Type B pancreatic cell (in vitro differentiated cells): ENCODE measurements around the gene NAA20. TPM values are rescaled to one million over a fixed set of nuclear protein-coding genes. Genes with fewer than 3 reads are reported as not detected.

Experiments
- DNase-seq: peaks from one replicate; pipeline ENCODE4 v3.0.0; 2021; ENCODE audit warnings: mixed read lengths; ENCODE audit not compliant: unreplicated experiment; ENCODE audit errors: extremely low spot score
- H3K27ac Mint-ChIP-seq: 2 replicates; pipeline ENCODE4 v1.8.0; 2021; ENCODE audit warnings: mild to moderate bottlenecking, mixed read lengths
- H3K27me3 Mint-ChIP-seq: 2 replicates; pipeline ENCODE4 v1.8.0; 2021; ENCODE audit warnings: mixed read lengths
- H3K36me3 Mint-ChIP-seq: 2 replicates; pipeline ENCODE4 v1.8.0; 2021; ENCODE audit warnings: mixed read lengths
- H3K4me1 Mint-ChIP-seq: one replicate; pipeline ENCODE4 v1.8.0; 2021; ENCODE audit warnings: mixed read lengths; ENCODE audit not compliant: unreplicated experiment
- H3K4me3 Mint-ChIP-seq: 2 replicates; pipeline ENCODE4 v1.8.0; 2021; ENCODE audit warnings: mild to moderate bottlenecking, mixed read lengths
- H3K9me3 Mint-ChIP-seq: 2 replicates; pipeline ENCODE4 v1.8.0; 2021; ENCODE audit warnings: mixed read lengths
- total RNA-seq: library from RNA; stranded (reverse); gene quantifications from 2 replicates; pipeline ENCODE4 v1.2.1, GENCODE V29; 2021; ENCODE audit warnings: low replicate concordance
- TF ChIP-seq, protein P1 (sequence below): fragments of 200-600 bp; sonication (generic); conservative IDR thresholded peaks from 2 replicates; pipeline ENCODE4 v1.5.0; 2021; ENCODE audit warnings: antibody characterized with exemption, mild to moderate bottlenecking

Gene NAA20
- total RNA-seq, 1 donor from 2014 or later: 63.5 TPM

- Mint-ChIP-seq H3K36me3 (peaks cover 30% of the 10 kb centered on the region), H3K4me3 (no peak overlapping the region), H3K9me3 (no peaks in the 10 kb centered on the region), H3K27me3 (no peaks in the 10 kb centered on the region), H3K27ac (peak overlapping the region; percentile 56), H3K4me1 (no peaks in the 10 kb centered on the region)
- DNase-seq: no peak
- TF ChIP-seq, protein P1, sequence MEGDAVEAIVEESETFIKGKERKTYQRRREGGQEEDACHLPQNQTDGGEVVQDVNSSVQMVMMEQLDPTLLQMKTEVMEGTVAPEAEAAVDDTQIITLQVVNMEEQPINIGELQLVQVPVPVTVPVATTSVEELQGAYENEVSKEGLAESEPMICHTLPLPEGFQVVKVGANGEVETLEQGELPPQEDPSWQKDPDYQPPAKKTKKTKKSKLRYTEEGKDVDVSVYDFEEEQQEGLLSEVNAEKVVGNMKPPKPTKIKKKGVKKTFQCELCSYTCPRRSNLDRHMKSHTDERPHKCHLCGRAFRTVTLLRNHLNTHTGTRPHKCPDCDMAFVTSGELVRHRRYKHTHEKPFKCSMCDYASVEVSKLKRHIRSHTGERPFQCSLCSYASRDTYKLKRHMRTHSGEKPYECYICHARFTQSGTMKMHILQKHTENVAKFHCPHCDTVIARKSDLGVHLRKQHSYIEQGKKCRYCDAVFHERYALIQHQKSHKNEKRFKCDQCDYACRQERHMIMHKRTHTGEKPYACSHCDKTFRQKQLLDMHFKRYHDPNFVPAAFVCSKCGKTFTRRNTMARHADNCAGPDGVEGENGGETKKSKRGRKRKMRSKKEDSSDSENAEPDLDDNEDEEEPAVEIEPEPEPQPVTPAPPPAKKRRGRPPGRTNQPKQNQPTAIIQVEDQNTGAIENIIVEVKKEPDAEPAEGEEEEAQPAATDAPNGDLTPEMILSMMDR: no peak
Observed at GRCh38 chr20:20037960-20038359, 20.8 kb downstream of the NAA20 start.

GRCh38 chr20:20038586-20038985 is 21.4 kb downstream of the NAA20 start:
- TF ChIP-seq, protein P1: no peak

GRCh38 chr20:20039752-20040387 is 22.7 kb downstream of the NAA20 start:
- no peak overlapping the region for H3K27ac Mint-ChIP-seq
- no peaks in the 10 kb centered on the region for H3K9me3 Mint-ChIP-seq
- no peak overlapping the region for H3K4me3 Mint-ChIP-seq

More at GRCh38 chr20:20038586-20038985, 21.4 kb downstream of the NAA20 start:
- H3K4me1 Mint-ChIP-seq: no peaks in the 10 kb centered on the region
- H3K27ac Mint-ChIP-seq: peak overlapping the region; percentile 56
- H3K4me3 Mint-ChIP-seq: no peak overlapping the region
- no peak for DNase-seq
- H3K27me3 Mint-ChIP-seq: no peaks in the 10 kb centered on the region
- H3K36me3 Mint-ChIP-seq: peaks cover 35% of the 10 kb centered on the region
- no peaks in the 10 kb centered on the region for H3K9me3 Mint-ChIP-seq

DNA sequence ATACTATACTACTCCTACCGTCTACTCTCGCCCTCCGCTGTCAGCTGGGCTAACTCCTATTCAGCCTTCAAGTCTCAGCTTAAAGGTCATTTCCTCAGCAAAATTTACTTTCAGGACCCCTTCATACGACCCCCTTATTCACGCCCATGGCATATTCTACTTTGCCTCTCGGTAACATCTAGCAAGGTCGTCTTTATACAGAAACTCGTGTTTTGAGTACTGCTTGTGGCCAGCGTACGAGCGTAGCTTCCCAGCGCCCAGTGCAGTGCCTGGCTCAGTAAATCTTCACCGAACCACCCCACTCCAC is 34.6 kb downstream of the NAA20 start:
- Mint-ChIP-seq H3K4me1 (peaks cover 3% of the 10 kb centered on the region), H3K27me3 (no peaks in the 10 kb centered on the region), H3K36me3 (peaks cover 20% of the 10 kb centered on the region), H3K4me3 (peak overlapping the region; percentile 99), H3K9me3 (no peaks in the 10 kb centered on the region), H3K27ac (peak overlapping the region; percentile 96)
- DNase-seq: no peak
- TF ChIP-seq, protein P1: no peak

More at GRCh38 chr20:20039752-20040387, 22.7 kb downstream of the NAA20 start:
- Mint-ChIP-seq H3K27me3 (no peaks in the 10 kb centered on the region), H3K36me3 (peaks cover 34% of the 10 kb centered on the region), H3K4me1 (no peaks in the 10 kb centered on the region)
- TF ChIP-seq, protein P1: no peak
- no peak for DNase-seq

GRCh38 chr20:20052074-20052970 is 35.2 kb downstream of the NAA20 start, which contains the start of the genes CFAP61 and CRNKL1:
TSS of gene CFAP61 (plus strand) at chr20:20052532. CDS start at chr20:20056654, 4,122 bp downstream.
TSS of gene CRNKL1 (minus strand) at chr20:20052466. CDS start at chr20:20052342, 124 bp downstream.
- Mint-ChIP-seq H3K4me1 (peaks cover 3% of the 10 kb centered on the region), H3K4me3 (peak within 1 kb of the TSS; percentile 99), H3K27me3 (no peaks in the 10 kb centered on the region), H3K9me3 (no peaks in the 10 kb centered on the region), H3K36me3 (peaks cover 20% of the 10 kb centered on the region), H3K27ac (peak within 1 kb of the TSS; percentile 96)
- DNase-seq: peak; percentile 96
- TF ChIP-seq, protein P1: peak; percentile 49
